GM18951 (cell line): Measurements from ENCODE around the gene SHOC2.

Source experiments
- POLR2A ChIP-seq: IDR thresholded peaks from 4 replicates; pipeline ENCODE4 v1.6.1; 2011; ENCODE audit warnings: mild to moderate bottlenecking; ENCODE audit not compliant: insufficient read length, insufficient read depth; ENCODE audit errors: extremely low read depth
- in situ Hi-C: fragments of 300-500 bp; cut with MboI; formaldehyde crosslinking; loops from one replicate; pipeline ENCODE4 v1.12.0; 2022; ENCODE audit warnings: low sequenced_read_pairs, mixed read lengths, inconsistent platforms; ENCODE audit not compliant: unreplicated experiment

The SHOC2 gene

GRCh38 chr10:111034598-111035310 lies 115.3 kb downstream of the SHOC2 start:
- in situ Hi-C loops: no loop called here
- TF ChIP-seq POLR2A: no peak

GRCh38 chr10:111035542-111035941 lies 116.1 kb downstream of the SHOC2 start:
- in situ Hi-C loops: no loop called here
- no peak for TF ChIP-seq POLR2A

- in situ Hi-C loops: no loop called here
- TF ChIP-seq POLR2A: no peak
Observed at GRCh38 chr10:111037858-111038257, 118.5 kb downstream of the SHOC2 start.

- in situ Hi-C loops: no loop called here
- no peak for TF ChIP-seq POLR2A
Observed at GRCh38 chr10:111039522-111039921, 120.1 kb downstream of the SHOC2 start.

- in situ Hi-C loops: no loop called here
- no peak for TF ChIP-seq POLR2A
Observed at GRCh38 chr10:111057006-111057405, 137.6 kb downstream of the SHOC2 start.
